Stimulated activated CD8-positive, alpha-beta memory T cell treated with anti-CD3 and anti-CD28 coated beads, Interleukin-7, amount 100 ng/mL, for 24 hours (primary cell): Measurements from ENCODE around the gene TIAM1.

Experiments
- DNase-seq: peaks from one replicate; pipeline ENCODE4 v3.0.0-alpha.2; 2020; ENCODE audit warnings: low read depth

The TIAM1 gene

DNA sequence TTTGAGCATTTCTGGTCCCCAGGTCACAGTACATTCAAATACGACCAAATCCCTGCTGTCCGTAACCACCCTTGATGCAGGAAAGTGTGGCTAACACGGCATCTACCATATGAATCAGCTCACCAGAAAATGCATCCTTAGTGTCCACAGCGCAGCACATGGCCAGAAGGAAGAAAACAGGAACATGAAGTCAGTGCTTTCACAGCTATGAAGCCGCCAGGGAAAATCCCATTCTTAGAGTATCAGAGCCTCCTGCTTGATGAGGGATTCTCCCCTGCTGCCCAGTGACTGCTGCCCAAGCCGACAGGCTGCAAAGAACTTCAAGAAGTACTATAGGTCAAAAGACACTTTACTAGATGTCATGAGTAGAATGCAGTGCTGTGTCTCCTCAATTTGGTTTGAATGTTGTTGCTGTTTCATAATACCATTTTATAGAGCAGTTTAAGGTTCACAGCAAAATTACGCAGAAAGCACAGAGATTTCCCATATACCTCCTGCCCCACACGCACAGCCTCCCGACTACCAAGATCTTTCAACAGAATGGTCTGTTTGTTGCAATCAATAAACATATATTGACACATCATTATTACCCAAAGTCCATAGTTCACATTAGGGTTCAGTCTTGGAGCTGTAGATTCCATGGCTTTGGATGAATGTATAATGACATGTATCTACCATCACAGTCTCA is 14.5 kb downstream of the TIAM1 start:
- no peak for DNase-seq

DNA sequence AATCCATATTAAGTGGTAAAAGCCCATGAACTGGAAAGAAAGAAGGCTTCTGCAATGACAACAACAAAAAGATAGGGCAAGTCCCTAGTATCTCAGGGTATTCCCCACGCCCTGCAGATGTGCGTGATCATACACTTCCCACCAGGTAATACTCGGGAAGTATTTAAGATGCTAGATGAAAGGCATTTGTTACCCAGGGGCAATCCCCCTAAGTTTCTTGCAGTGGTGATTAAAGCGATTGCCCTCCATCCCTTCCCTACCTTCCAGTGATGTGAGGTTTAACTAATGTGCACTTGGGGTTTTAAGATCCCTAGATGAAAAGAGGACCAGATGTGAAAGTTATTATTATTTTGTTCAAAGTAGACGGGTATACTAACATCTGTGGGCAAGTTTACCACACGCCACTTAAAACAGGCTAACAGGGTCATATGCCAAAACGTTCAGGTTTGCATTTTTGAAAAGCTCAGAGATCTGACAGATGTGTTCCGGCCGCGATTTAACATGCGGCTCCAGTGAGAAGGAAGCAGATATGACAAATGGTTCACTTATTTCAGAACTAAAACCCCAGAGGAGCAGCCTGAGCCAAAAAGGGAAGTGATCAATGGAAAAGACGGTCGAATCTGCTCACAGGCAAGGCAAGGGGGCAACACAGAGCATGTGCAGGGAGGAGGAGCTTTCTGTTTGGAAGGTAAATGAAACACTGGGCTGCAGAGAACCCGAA is 17.4 kb downstream of the TIAM1 start:
- DNase-seq: peak; percentile 19

DNA sequence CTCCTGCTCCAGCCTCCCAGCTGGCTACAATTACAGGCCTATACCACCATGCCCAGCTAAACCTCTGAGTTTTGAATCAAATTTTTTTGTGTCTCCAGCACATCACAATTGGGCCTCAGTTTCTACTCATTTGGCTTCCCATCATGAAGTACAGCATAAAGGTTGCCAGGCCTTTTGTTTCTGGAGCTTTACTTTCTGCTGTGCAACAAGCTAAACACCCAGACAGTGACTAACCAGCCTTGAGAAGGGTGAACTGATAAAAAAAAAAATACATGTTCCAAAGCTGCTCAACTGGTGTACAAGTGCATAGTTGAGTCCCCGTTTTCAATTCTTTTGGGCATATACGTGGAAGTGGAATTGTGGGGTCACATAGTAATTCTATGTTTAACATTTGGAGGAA is 25.1 kb downstream of the TIAM1 start:
- DNase-seq: no peak

- no peak for DNase-seq
Measured at GRCh38 chr21:31317688-31318087, 26.4 kb downstream of the TIAM1 start.

- DNase-seq: no peak
Measured at GRCh38 chr21:31316488-31317169, 27.4 kb downstream of the TIAM1 start.

DNA sequence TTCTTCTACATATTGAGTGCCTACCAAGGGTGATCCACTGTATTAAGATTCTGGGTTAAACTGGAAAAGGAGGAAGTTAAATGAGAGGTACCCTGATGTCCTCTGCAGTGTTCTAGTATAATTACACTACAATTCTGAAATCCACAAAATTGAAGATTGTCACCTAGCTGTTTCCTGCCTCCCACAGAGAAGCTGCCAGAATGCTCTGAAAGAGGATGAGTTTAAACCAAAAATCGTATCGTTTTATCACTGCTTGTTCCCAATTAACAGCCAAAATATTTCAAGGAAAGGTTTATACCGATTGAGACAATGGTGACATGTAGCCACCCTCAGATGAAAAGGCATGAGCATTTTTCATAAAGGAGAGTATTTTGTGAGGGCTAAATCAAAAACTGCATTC is 28.0 kb downstream of the TIAM1 start:
- no peak for DNase-seq

GRCh38 chr21:31310750-31311149 is 33.3 kb downstream of the TIAM1 start:
- DNase-seq: no peak

DNA sequence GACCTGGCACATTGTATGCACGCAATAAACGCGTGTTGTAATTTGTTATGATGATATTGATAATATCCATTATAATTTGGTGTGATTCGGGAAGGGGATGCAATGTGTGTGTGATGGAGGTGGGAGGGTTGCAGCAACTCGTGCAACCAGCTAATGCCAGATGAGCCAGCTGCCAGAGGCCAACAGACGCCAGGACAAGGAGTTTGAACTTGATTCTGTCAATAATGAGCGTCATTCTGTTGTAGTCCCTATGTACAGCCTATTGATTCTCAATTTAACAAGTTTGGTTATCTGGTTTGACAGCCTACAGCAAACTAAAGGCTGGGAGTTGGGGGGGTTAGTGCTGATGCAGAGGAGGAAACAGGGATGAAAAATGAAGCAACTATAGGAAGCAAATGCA is 35.5 kb downstream of the TIAM1 start:
- no peak for DNase-seq

DNA sequence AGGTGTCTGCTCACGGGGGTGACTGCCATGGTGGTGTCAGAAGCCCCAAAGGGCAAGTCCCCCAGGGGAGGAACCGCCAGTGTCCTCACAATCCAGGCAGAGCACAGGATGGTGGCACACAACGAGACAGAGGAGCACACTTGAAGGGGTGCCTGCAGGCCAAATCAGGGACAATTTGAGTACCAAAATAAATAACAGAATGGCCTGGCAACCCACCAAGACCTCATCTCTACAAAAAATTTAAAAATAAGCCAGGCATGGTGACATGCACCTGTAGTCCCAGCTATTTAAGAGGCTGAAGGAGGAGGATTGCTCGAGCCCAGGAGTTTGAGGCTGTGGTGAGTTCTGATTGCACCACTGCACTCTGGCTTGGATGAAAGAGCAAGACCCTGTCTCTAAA is 38.2 kb downstream of the TIAM1 start:
- no peak for DNase-seq

DNA sequence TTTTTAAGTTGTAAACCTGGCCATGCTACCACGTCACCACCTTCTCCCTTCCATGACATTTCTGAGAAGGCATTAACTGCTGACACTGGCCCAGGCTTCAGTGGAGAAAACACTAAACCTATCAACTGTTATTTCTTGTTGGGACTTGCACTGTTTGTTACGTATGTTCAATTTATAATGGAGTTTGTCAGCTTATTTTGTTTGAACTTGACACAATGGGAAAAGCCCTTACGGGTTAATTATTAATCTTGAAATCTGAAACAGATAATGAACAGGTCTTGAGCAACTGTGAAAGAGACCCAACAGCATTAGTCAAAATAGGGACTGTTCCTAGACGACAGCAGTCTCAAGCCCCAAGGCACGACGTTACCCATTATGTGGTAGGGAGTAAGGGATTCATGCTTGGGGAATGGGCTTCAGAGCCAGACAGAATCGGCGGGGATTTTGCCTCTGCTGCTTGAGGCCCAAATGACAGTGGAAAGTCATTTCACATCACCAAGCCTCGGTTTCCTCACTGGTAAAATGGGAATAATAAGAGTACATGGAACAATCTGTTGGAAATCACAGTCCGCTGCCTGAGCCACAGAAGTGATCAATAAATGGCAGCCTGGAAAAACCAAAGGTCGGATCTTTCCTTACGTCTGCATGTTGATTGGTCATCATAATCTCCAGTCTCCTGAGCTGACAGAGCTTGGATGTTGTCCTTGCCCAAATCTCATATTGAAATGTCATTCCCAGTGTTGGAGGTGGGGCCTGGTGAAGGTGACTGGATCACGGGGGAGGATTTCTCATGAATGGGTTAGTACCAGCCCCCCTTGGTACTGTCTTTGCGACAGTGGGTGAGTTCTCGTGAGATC is 44.5 kb downstream of the TIAM1 start:
- no peak for DNase-seq

GRCh38 chr21:31298618-31299269 is 45.3 kb downstream of the TIAM1 start:
- no peak for DNase-seq

DNA sequence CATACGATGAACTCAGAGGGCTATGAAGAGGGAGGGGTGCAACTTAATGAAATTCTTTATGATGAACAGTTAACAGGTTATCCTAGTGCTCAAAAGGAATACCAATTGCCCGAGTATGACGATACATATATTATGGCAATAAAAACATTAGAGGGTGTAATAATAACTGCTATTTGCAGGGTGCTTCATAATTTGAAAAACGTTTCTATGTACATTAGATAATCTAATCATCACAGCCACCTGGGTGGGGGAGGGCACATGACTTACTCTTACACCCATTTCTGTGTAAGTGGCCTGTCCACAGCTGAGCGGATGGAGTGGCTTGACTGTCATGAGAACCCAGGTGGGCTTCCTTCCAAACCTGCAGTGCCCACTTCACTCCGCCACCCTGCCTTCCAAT is 46.3 kb downstream of the TIAM1 start:
- DNase-seq: no peak

DNA sequence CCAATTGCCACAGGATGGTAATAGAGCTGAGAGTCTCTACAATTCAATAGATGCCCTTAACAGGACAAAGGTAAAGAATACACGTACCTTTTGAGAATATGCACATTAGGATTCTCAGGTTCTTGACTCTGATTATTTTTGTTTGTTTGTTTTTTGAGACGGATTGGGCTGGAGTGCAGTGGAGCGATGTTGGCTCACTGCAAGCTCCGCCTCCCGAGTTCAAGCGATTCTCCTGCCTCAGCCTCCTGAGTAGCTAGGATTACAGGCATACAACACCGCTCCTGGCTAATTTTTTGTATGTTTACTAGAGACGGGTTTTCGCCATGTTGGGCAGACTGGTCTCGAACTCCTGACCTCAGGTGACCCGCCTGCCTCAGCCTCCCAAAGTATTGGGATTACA is 48.4 kb downstream of the TIAM1 start:
- DNase-seq: no peak

GRCh38 chr21:31294691-31295090 is 49.4 kb downstream of the TIAM1 start:
- no peak for DNase-seq

GRCh38 chr21:31293986-31294385 is 50.1 kb downstream of the TIAM1 start:
- DNase-seq: peak; percentile 15

DNA sequence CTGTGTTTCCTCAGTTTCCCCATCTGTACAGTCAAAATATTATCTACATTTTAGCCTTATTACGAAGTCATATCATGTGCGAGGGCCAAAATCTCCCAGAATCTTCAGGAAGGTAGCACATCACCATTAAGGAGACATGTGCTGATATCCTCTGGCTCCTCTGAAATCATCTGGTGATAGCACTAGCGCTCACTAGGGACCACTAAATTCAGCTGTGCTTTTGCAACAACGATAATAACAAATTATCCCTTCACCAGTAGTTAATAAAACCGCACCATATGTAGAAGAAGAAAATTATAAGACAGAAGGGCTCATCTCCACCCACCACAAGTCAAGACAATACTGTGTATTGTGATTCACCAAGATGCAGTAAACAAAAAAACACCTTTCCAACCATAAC is 53.3 kb downstream of the TIAM1 start:
- DNase-seq: no peak

DNA sequence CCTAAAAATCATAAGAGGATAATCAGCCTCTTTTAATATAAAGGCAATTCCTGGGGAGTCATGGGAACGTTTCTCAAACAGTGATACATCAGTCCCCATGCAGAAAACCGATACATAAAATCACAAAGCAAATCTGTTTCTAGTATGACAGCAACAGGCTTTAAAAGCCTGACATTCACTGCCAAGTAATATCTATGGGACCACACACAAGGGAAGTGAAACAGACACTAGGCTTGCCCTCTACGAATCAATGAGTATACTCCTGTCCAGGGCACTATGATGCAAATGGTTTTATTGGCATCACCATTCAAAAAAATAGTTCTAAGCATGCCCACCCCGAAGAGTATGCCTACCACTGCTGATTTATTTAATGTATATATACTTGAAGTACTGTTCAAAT is 54.4 kb downstream of the TIAM1 start:
- DNase-seq: no peak

- no peak for DNase-seq
Measured at GRCh38 chr21:31288191-31288590, 55.9 kb downstream of the TIAM1 start.

- no peak for DNase-seq
Measured at GRCh38 chr21:31287201-31287600, 56.9 kb downstream of the TIAM1 start.

DNA sequence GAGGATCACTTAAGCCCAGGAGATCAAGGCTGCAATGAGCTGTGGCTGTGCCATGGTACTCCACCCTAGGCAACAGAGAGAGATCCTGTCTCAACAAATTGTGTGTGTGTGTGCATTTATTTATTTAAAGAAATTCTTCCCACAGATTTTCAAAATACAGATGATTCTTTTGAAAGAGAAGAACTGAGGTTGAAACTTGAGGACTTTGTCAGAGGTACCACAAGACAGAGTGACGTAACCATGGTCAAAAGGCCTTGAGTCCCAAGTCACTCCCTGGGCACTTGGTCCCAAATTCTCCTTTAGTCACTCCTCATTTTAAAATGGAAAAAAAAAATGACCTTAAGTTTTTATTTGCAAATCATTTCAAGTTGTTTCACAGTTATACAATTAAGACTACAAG is 57.4 kb downstream of the TIAM1 start:
- DNase-seq: no peak

DNA sequence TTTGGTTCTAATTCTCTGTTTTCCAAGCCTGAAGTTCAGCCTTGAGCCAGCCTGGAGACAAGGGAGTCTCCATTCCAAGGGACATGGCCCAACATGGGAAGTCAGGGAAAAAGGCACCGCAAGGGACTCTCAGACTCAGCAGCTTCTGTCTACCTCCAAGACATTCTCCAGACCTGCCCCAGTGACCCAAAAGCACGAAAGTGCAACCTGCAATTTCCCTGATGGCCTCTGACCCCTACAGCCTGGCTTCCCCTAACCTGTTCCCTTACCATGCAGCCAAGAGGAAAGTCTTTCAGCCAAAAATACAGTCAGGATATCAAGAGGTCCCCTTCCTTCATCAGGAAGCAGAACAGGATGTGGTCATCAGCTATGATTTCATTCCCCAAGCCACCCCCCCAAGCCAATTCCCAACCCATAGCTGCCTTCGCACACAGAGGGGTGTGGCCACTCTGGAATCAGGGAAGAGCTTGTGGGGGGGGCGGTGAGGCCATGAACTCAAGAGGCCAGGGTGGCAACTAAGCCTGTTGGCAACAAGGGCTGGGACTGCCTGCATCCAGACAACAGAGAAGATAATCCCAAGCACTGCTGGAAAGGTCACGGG is 59.2 kb downstream of the TIAM1 start:
- DNase-seq: no peak
